PC-9 (cell line): ENCODE data around the gene RECQL5. TPM values are rescaled to one million over a fixed set of nuclear protein-coding genes. Genes with fewer than 3 reads are reported as not detected.

Source experiments
- BruUV-seq: library from RNA; stranded (reverse); fragments of 400-500 nt; replicated peaks from 2 replicates; lab custom pipeline; 2021; lab: Mats Ljungman, UMichigan
- CTCF ChIA-PET: fragments of 300-600 bp; sonication (Branson Sonifier 250); formaldehyde crosslinking; loops from one replicate; lab custom pipeline; 2022; ENCODE audit warnings: antibody characterized with exemption; lab: Charles Lee
- POLR2A ChIA-PET: fragments of 300-600 bp; sonication (Branson Sonifier 250); formaldehyde crosslinking; loops from one replicate; lab custom pipeline; 2022; ENCODE audit warnings: antibody characterized with exemption; ENCODE audit not compliant: unreplicated experiment; lab: Charles Lee
- DNase-seq, 2 experiments: peaks; one replicate each; pipeline versions ENCODE4 v3.0.0 to v3.0.0-alpha.2; 2015 to 2022; ENCODE audit warnings: mixed read lengths in 1 of 2
- H2AFZ ChIP-seq: fragments of 200-600 bp; sonication (generic); 2 replicates; pipeline ENCODE4 v1.8.1; 2017; ENCODE audit warnings: antibody characterized with exemption
- H3F3A ChIP-seq: fragments of 200-600 bp; sonication (generic); 2 replicates; pipeline ENCODE4 v1.8.1; 2017; ENCODE audit warnings: antibody characterized with exemption, mild to moderate bottlenecking, low read depth; ENCODE audit not compliant: insufficient read depth
- H3K27ac ChIP-seq: fragments of 200-600 bp; sonication (generic); 2 replicates; pipeline ENCODE4 v1.6.1; 2016; ENCODE audit warnings: mixed run types
- H3K27me3 ChIP-seq: fragments of 200-600 bp; sonication (generic); 2 replicates; pipeline ENCODE4 v1.6.1; 2016; ENCODE audit warnings: low read depth, mixed run types; ENCODE audit not compliant: insufficient read depth
- H3K36me3 ChIP-seq: fragments of 200-600 bp; sonication (generic); 2 replicates; pipeline ENCODE4 v1.6.1; 2016; ENCODE audit warnings: low read depth, mixed run types
- H3K4me1 ChIP-seq: fragments of 200-600 bp; sonication (generic); replicated peaks from 2 replicates; pipeline ENCODE4 v1.6.1; 2016; ENCODE audit warnings: mixed run types; ENCODE audit not compliant: insufficient read depth
- H3K4me2 ChIP-seq: fragments of 200-600 bp; sonication (generic); 2 replicates; pipeline ENCODE4 v1.6.1; 2017; ENCODE audit warnings: mixed run types
- H3K4me3 ChIP-seq: fragments of 200-600 bp; sonication (generic); 2 replicates; pipeline ENCODE4 v1.6.1; 2016; ENCODE audit warnings: mixed run types
- H3K79me2 ChIP-seq: fragments of 200-600 bp; sonication (generic); 2 replicates; pipeline ENCODE4 v1.6.1; 2017; ENCODE audit warnings: low read depth, mixed run types
- H3K9me2 ChIP-seq: fragments of 200-600 bp; sonication (generic); 2 replicates; pipeline ENCODE4 v1.8.1; 2017; ENCODE audit warnings: mild to moderate bottlenecking; ENCODE audit not compliant: insufficient read depth
- H3K9me3 ChIP-seq: fragments of 200-600 bp; sonication (generic); 2 replicates; pipeline ENCODE4 v1.8.1; 2016; ENCODE audit warnings: low read depth; ENCODE audit not compliant: insufficient read depth
- H4K20me1 ChIP-seq: fragments of 200-600 bp; sonication (generic); 2 replicates; pipeline ENCODE4 v1.8.1; 2017; ENCODE audit not compliant: insufficient read depth
- CTCF ChIP-seq: fragments of 200-600 bp; sonication (generic); conservative IDR thresholded peaks from 2 replicates; pipeline ENCODE4 v1.6.1; 2017; ENCODE audit warnings: mixed run types, antibody characterized with exemption, mild to moderate bottlenecking, moderate library complexity
- EZH2 ChIP-seq: fragments of 200-600 bp; sonication (generic); IDR thresholded peaks from 2 replicates; pipeline ENCODE4 v1.8.0; 2017; ENCODE audit warnings: antibody characterized with exemption, low read depth
- intact Hi-C: fragments of 100-400 bp; cut with micrococcal nuclease; formaldehyde crosslinking; loops from one replicate; pipeline ENCODE4 v1.10.0; 2022; ENCODE audit not compliant: unreplicated experiment
- total RNA-seq: library from RNA; stranded (reverse); gene quantifications from 2 replicates; pipeline ENCODE4 v1.2.3, GENCODE V29; 2021

Gene RECQL5
- total RNA-seq, 1 experiment from 2014 or later, result 41.0 TPM

- no peaks in the 10 kb centered on the region for H3K9me2 ChIP-seq
- peaks cover 20% of the 10 kb centered on the region for H3K4me1 ChIP-seq
- no peaks in the 10 kb centered on the region for H3K79me2 ChIP-seq
- H3K4me3 ChIP-seq, result no peak overlapping the region
- peak; percentile 89 to 93 for DNase-seq
- no peaks in the 10 kb centered on the region for H3K27me3 ChIP-seq
- H3K4me2 ChIP-seq, result peak overlapping the region; percentile 72
- no TSS peak for BruUV-seq
- ChIA-PET CTCF (interaction anchor here (0.5 to 2.5 kb wide), 25 partner anchors 8 to 315 kb away, joined by 3 to 49 read pairs (median 5); partner anchors contain the start of genes RECQL5 and SAP30BP), POLR2A (interaction anchor here (0.6 to 1.3 kb wide), 6 partner anchors 12 to 123 kb away, joined by 3 to 9 read pairs (median 4); partner anchors contain the start of genes ITGB4 and RECQL5)
- H3K36me3 ChIP-seq, result no peaks in the 10 kb centered on the region
- intact Hi-C loops, result loop anchor here (1.0 to 5.0 kb wide), 5 partner anchors 21 to 115 kb away; partner anchors contain the start of genes RECQL5 and SAP30BP
- H3K27ac ChIP-seq, result peak overlapping the region; percentile 38; the same call in 1 of the 2 replicates
- no peak overlapping the region for H2AFZ ChIP-seq
- H3K9me3 ChIP-seq, result no peaks in the 10 kb centered on the region
- peaks cover 13% of the 10 kb centered on the region for H3F3A ChIP-seq
- H4K20me1 ChIP-seq, result peaks cover 12% of the 10 kb centered on the region
- TF ChIP-seq EZH2, result no peak
- TF ChIP-seq CTCF, result peak; percentile 67
These were observed 33.2 kb downstream of the RECQL5 start for GRCh38 chr17:75633486-75634375.

GRCh38 chr17:75632863-75633485 lies 34.0 kb downstream of the RECQL5 start, which contains the start of gene SMIM5:
TSS of gene SMIM5 (plus strand) at chr17:75633434. CDS start at chr17:75640202, 6,768 bp downstream.
- peak; percentile 91 for TF ChIP-seq CTCF
- no peak for TF ChIP-seq EZH2
- Histone ChIP-seq H3K9me3 (no peaks in the 10 kb centered on the region), H2AFZ (no peak within 1 kb of the TSS), H3K9me2 (no peaks in the 10 kb centered on the region), H3K27ac (peak within 1 kb of the TSS; percentile 38; the same call in 1 of the 2 replicates), H3K4me3 (no peak within 1 kb of the TSS), H3K27me3 (no peaks in the 10 kb centered on the region), H3K79me2 (no peaks in the 10 kb centered on the region), H3K4me1 (peaks cover 20% of the 10 kb centered on the region), H3K4me2 (peak within 1 kb of the TSS; percentile 72), H3K36me3 (no peaks in the 10 kb centered on the region), H4K20me1 (peaks cover 12% of the 10 kb centered on the region), H3F3A (peaks cover 13% of the 10 kb centered on the region)
- CTCF ChIA-PET, result interaction anchor here (0.5 to 2.5 kb wide), 24 partner anchors 10 to 314 kb away, joined by 3 to 49 read pairs (median 4); partner anchors contain the start of genes RECQL5 and SAP30BP
- intact Hi-C loops, result loop anchor here (1.0 to 5.0 kb wide), 5 partner anchors 21 to 116 kb away; partner anchors contain the start of genes RECQL5 and SAP30BP
- peak; percentile 71 to 85 for DNase-seq
- POLR2A ChIA-PET, result interaction anchor here (0.6 to 1.3 kb wide), 2 partner anchors 13 to 89 kb away, joined by 5 to 7 read pairs; partner anchors contain the start of gene ITGB4
- BruUV-seq, result no TSS peak

GRCh38 chr17:75632428-75632827 lies 34.5 kb downstream of the RECQL5 start:
- no peak overlapping the region for H3K27ac ChIP-seq
- POLR2A ChIA-PET, result interaction anchor here (1.3 kb wide), 1 partner anchor 14 kb away, joined by 7 read pairs; a partner anchor contains a TSS

More at GRCh38 chr17:75632428-75632827, 34.5 kb downstream of the RECQL5 start:
- no peaks in the 10 kb centered on the region for H3K79me2 ChIP-seq
- peaks cover 20% of the 10 kb centered on the region for H3K4me1 ChIP-seq
- no peak for TF ChIP-seq EZH2
- no peak for TF ChIP-seq CTCF
- no peaks in the 10 kb centered on the region for H3K27me3 ChIP-seq
- H4K20me1 ChIP-seq, result peaks cover 12% of the 10 kb centered on the region
- H2AFZ ChIP-seq, result no peak overlapping the region
- no TSS peak for BruUV-seq
- no peaks in the 10 kb centered on the region for H3K9me2 ChIP-seq
- intact Hi-C loops, result loop anchor here (2.0 to 5.0 kb wide), 2 partner anchors 35 to 116 kb away; partner anchors contain the start of genes RECQL5 and SAP30BP
- H3F3A ChIP-seq, result peaks cover 13% of the 10 kb centered on the region
- CTCF ChIA-PET, result interaction anchor here (0.6 to 2.5 kb wide), 12 partner anchors 10 to 101 kb away, joined by 3 to 49 read pairs (median 8); a partner anchor contains a TSS
- H3K9me3 ChIP-seq, result no peaks in the 10 kb centered on the region
- H3K36me3 ChIP-seq, result no peaks in the 10 kb centered on the region
- H3K4me3 ChIP-seq, result no peak overlapping the region
- H3K4me2 ChIP-seq, result peak overlapping the region; percentile 72; the same call in 1 of the 2 replicates
- DNase-seq, result no peak
